SIG-M5 (cell line): ENCODE data around the gene CGB2.
"Not testable (repeated sequence)": the region's sequence is repeated elsewhere in the genome, so short reads cannot be mapped to it uniquely, and the experiment has no call there.

ENCODE experiments used
- DNase-seq: peaks from one replicate; lab custom pipeline; 2025; lab: John Stamatoyannopoulos, UW

Gene CGB2

GRCh38 chr19:49038111-49038510, 6.4 kb downstream of the CGB2 start:
- not testable (repeated sequence) for DNase-seq

DNA sequence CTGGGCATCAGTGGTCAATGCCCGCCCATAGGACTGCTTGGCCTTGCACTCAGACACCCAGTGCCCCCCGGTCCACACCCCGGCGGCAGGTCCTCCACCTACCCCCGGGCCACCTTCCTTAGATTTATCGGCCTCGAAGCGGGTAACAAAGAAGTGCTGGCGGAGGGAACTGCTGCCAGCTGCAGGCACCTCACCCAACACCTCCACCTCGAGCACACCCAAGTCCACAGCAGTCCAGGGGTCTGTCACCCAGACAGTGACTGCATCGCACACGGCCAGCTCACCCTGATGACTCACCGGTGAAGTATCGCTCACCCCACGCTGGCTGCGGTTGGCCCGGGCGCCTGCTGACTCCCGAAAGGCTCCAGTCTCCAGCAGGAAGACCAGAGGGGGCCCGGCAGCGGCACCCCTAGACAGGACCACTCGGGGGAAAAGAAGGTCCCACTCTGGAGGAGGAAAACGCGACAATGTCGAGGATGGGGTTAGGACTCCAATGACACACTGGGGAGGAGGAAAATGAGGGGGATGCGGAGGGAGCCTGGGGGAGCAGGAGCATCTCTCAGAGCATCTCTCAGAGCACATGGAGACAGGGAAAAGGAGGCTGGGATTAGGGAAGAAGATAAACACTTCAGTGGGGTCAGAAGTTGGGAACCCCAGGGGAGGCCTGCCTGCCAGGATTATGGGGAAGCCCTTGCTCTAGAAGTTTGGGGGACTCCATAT, 7.0 kb downstream of the CGB2 start:
- not testable (repeated sequence) for DNase-seq

GRCh38 chr19:49039736-49040135, 8.0 kb downstream of the CGB2 start:
- not testable (repeated sequence) for DNase-seq

DNA sequence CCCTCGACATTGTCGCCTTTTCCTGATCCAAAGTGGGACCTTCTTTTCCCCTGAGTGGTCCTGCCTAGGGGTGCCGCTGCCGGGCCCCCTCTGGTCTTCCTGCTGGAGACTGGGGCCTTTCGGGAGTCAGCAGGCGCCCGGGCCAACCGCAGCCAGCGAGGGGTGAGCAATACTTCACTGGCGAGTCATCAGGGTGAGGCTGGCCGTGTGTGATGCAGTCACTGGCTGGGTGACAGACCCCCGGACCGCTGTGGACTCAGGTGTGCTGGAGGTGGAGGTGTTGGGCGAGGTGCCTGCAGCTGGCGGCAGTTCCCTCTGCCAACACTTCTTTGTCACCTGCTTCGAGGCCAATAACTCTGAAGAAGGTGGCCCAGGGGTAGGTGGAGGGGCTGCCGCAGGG, 10.5 kb downstream of the CGB2 start:
- DNase-seq, result no peak

- DNase-seq, result not testable (repeated sequence)
These were observed 11.0 kb downstream of the CGB2 start for GRCh38 chr19:49042666-49043065.

DNA sequence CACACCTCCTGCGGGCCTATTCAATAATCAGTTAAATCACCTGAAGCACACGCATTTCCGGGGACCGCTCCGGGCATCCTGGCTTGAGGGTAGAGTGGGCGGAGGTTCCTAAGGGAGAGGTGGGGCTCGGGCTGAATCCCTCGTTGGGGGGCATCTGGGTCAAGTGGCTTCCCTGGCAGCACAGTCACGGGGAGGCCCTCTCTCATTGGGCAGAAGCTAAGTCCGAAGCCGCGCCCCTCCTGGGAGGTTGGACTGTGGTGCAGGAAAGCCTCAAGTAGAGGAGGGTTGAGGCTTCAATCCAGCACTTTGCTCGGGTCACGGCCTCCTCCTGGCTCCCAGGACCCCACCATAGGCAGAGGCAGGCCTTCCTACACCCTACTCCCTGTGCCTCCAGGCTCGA, 11.9 kb downstream of the CGB2 start, which contains the start of gene CGB5:
CGB5 (plus strand) TSS at position 301 of the 400 bp plus-strand sequence. CDS start 362 bp downstream, outside the sequence.
- DNase-seq, result not testable (repeated sequence)

DNA sequence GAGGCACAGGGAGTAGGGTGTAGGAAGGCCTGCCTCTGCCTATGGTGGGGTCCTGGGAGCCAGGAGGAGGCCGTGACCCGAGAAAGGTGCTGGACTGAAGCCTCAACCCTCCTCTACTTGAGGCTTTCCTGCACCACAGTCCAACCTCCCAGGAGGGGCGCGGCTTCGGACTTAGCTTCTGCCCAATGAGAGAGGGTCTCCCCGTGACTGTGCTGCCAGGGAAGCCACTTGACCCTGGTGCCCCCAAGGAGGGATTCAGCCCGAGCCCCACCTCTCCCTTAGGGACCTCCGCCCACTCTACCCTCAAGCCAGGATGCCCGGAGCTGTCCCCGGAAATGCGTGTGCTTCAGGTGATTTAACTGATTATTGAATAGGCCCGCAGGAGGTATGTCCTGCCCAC, 17.3 kb downstream of the CGB2 start, which contains the start of gene CGB8:
CGB8 (minus strand) TSS at position 101 of the 400 bp plus-strand sequence. CDS start 372 bp downstream, outside the sequence.
- not testable (repeated sequence) for DNase-seq

GRCh38 chr19:49049834-49050233, 18.1 kb downstream of the CGB2 start:
- DNase-seq, result not testable (repeated sequence)

DNA sequence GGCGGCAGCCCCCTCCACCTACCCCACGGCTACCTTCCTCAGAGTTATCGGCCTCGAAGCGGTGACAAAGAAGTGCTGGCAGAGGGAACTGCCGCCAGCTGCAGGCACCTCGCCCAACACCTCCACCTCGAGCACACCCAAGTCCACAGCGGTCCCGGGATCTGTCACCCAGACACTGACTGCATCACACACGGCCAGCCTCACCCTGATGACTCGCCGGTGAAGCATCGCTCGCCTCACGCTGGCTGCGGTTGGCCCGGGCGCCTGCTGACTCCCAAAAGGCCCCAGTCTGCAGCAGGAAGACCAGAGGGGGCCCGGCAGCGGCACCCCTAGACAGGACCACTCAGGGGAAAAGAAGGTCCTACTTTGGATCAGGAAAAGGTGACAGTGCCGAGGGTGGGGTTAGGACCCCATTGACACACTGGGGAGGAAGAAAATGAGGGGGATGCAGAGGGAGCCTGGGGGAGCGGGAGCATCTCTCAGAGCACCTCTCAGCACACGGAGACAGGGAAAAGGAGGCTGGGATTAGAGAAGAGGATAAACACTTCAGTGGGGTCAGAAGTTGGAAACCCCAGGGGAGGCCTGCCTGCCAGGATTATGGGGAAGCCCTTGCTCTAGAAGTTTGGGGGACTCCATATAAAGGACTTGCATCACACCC, 18.8 kb downstream of the CGB2 start:
- DNase-seq, result not testable (repeated sequence)

DNA sequence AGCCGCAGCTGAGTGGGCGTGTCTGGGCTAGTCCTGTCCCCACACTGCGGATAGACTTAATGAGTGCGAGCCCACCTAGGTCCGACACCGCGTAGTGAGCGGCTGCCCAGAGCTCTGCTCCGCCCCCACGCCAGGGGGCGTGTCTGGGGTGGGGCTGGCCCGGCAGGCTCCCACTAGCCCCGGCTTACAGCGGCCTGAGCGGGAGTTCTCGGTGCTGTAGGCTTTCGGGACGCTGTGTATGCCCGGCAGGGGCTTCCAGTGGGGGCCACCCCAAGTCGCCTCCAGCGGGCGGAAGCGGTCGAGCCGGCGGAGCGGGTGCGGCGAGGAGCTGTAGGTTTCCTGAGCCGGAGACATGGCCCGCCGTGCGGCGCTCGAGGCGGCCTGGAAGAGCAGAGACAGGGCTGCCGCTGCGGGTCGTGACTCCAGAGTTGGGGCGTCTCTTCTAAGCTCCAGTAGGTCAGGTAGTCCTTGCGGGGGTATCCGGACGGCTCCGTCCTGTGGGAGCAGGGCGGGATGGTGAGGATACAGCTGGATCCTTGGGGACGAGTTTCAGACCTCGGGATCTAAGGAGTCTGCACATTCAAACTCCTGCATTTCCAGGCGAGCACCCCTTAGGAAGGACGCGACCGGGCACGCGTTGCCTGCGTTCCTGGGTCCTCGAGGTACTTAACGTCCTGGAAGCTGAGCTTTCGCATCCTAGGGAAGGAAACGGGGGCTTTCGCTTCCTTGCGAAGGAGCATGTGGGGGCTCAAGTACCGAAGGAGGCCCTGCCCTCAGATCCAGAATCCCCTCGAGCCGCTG, 24.6 kb downstream of the CGB2 start:
- no peak for DNase-seq

DNA sequence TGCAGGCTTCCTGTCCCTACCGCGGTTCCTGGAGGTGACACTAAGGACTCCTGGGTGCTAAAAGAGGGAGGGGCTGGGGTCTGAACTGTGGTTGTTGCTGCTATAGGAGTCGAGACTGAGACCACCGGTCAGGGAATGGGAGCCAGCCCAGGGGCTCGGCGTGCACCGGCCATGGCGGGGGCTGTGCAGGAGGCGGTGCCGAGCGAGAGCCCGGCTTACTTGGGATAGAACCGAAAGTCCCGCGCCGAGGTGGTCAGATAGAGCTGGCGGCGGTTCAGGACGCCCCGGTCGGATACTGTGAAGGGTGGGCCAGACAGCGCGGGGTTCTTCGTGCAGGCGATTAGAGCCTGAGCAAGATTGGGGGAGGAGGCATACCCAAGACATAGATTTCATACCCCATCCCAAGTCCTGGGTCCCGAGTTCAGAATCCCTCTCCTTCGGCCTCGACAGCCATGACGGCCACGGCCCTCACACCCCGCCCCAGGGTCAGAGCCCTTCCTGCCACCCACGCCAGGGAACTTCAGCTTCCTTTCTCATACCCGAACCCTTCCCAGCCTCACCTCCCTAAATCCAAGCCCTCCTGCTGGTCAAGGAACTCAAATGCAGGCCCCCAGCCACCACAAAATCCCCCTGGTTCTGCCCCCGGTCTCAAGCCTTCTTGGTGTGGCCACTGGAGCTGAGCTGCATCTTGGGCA, 25.4 kb downstream of the CGB2 start:
- not testable (repeated sequence) for DNase-seq

DNA sequence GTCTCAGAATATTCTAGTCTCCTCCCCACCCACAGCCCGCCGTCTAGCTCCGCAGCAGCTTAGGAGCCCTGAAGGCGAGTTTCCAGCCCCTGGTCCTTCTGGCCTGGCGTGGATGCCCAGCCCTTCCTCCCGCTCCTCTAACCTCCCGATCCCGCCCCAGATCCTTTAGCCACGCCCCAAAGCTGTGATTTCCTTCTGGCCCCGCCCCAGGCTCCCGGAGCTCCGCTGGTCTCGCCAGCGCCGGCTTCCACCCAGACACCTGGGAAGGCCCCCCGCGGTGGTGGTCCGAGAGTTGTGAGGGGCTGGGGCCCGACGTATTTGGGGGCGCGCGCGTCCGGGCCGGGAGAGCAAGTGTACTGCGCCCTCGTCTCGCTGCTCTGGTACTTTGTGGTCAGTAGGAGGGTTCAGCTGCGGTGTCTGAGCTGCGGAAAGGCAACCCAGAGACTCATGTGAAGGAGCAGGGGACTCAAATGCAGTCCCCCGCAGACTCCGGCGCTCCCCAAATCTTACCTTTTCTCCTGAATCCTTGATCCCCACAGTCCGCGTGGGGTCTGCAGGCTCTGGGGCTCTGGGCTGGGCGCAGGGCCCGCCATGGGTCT, 26.0 kb downstream of the CGB2 start, which contains the start of gene CGB7:
CGB7 (minus strand) TSS at position 114 of the 599 bp plus-strand sequence. CDS start 2,374 bp downstream, outside the sequence.
- no peak for DNase-seq

DNA sequence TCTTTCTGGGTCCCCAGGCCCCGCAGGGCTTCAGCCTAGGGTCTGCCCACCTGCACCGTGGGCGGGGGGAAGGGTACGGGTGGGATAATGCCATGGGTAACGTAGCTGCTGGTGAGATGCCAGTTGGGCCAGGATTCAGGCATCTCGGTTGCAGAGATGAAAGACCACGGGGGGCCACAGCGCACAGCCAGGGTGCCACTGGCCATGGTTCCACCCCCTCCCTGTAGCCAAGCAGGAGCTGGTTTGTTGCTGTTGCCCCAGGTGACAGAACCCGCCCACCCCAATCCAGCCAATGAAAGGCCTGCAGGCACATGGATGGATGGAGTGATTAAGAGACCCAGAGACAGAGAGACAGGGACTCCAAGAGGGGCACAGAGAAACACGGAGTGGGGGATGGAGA, 26.9 kb downstream of the CGB2 start:
- DNase-seq, result no peak

DNA sequence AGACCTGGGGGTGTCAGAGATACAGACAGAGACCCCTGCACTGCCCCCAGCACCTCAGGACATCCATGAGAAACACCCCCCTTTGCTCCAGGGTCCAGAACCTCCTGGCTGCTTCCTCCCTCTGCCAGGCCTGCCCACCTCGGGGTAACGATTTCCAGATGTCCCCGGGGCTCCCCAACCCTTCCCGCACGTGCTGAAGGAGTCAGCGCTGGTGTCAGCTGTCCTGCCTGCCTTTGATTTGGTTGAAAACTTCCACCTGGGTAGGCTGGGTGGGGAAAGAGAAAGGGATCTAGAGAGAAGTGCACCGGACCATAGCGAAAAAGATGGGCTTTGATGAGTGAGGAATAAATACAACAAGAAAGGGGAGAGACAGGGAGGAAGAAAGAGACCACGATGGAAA, 27.4 kb downstream of the CGB2 start:
- no peak for DNase-seq

DNA sequence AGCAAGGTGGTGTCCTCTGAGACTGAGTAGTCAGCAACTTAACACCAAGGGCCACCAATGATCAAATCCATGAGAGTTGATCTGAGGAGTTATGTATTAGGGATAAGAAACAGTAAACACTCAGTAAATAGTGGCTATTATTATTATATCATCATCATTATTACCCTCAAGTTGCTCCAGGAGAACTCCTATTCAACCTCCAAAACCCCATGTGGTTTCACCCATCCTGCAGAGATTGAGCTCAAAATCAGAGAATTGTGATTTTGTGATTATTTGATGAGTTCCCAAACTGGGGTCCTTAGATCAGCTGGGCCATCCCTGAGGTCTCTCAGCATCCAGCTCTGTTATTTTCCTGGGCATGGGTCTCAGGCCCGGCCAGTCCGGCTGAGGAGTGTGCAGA, 29.3 kb downstream of the CGB2 start:
- no peak for DNase-seq

DNA sequence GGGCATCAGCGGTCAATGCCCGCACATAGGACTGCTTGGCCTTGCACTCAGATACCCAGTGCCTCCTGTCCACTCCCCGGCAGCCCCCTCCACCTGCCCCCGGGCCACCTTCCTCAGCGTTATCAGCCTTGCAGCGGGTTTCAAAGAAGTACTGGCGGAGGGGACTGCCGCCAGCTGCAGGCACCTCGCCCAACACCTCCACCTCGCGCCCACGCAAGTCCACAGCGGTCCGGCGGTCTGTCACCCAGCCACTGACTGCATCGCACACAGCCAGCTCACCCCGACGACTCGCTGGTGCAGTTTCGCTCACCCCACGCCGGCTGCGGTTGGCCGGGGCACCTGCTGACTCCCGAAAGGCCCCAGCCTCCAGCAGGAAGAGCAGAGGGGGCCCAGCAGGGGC, 29.8 kb downstream of the CGB2 start:
- no peak for DNase-seq

GRCh38 chr19:49064029-49064629, 32.4 kb downstream of the CGB2 start:
- no peak for DNase-seq

DNA sequence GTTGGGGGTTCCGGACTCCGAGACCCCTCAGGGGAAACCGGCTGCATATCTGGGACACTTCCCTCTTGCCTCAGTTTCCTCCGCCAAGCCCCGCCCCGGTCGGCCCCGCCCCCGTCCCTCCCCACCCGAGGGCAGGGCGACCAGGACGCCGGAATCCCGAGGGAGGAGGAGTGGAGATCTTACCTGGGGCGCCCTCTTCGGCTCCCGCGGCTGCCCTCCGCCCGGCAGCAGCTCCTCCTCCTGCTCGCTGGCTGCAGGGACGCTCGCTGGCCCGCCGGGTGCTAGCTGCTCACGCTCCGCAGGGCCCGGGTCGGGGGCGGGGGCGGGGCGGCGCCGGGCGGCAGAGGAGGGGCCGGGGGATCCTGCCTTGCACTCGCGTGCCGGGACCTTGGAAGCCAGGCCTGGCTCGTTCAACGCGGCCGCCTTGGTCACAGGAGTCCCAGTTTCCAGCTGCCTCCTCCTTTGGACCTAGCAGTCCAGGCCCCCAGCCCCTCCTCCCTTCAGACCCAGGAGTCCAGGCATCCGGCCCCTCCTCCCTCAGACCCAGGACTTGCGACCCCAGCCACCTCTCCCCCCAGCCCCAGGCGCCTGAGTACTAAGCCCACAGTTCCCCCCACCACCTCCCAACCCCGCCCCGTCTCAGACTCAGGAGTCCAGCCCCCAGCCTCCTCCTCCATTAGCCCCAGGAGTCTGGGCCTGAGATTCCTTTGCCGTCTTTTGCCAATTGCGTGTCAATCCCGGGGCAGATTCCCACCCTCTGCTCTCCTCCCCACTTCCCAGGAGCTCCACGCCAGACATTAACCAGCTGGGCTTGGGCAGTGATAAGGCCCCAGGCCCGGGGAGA, 33.3 kb downstream of the CGB2 start, which contains the start of gene NTF4:
NTF4 (minus strand) TSS at position 51 of the 844 bp plus-strand sequence. CDS start 2,821 bp downstream, outside the sequence.
- no peak for DNase-seq

GRCh38 chr19:49065905-49066512, 34.3 kb downstream of the CGB2 start:
- DNase-seq, result no peak
